Stimulated activated CD8-positive, alpha-beta memory T cell treated with anti-CD3 and anti-CD28 coated beads, Interleukin-12 subunit alpha, Interleukin-12 subunit beta, amount 100 ng/mL, for 1 hour (primary cell): ENCODE data around the gene TMEM33.
"Not testable (repeated sequence)": the region's sequence is repeated elsewhere in the genome, so short reads cannot be mapped to it uniquely, and the experiment has no call there.

Experiments
- DNase-seq: peaks from one replicate; pipeline ENCODE4 v3.0.0-alpha.2; 2020; ENCODE audit warnings: low read depth

Gene TMEM33, protein sequence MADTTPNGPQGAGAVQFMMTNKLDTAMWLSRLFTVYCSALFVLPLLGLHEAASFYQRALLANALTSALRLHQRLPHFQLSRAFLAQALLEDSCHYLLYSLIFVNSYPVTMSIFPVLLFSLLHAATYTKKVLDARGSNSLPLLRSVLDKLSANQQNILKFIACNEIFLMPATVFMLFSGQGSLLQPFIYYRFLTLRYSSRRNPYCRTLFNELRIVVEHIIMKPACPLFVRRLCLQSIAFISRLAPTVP

DNA sequence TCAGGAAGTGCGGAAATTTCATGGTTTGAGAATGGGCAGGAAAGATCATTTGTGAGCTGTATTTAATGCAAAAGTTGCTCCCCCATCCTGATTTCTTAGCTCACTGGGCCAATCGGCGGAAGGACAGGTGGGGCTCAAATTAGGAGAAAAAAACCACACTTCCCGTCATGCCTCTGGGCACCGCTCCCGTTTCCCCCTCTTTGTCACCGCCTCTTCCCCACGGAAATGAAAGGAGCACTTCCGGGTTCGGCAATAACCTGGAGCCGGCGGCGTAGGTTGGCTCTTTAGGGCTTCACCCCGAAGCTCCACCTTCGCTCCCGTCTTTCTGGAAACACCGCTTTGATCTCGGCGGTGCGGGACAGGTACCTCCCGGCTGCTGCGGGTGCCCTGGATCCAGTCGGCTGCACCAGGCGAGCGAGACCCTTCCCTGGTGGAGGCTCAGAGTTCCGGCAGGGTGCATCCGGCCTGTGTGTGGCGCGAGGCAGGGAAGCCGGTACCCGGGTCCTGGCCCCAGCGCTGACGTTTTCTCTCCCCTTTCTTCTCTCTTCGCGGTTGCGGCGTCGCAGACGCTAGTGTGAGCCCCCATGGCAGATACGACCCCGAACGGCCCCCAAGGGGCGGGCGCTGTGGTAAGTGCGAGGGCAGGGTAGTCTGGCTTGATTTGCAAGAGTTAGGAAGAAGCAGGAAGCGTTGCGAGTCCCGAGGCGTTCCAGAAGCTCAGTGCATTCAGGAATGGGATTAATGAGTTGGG is at the start of gene TMEM33:
Gene TMEM33 (plus strand): TSS at position 529 of the 751 bp plus-strand sequence. CDS start 56 bp downstream, at position 585.
- peak; percentile 66 for DNase-seq

DNA sequence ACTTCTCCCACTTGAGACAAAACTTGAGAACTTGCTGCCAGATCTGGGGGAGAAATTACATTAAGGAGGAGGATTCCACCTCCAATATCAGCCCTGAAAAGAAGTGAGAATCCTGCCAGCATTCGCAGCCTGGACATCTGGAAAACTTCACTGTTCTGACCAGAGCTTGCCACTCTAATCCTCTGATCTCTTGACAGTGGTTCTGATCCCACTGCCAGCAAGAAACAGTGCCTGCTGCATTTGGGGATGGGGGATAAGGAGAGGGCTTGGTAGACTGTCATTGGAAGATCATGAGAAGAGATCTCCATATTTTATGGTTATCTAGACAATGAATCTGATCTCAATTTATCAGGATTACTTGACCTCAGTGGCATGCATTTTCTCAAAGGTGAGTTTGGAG is 49.8 kb upstream of the TMEM33 start:
- DNase-seq, result no peak

DNA sequence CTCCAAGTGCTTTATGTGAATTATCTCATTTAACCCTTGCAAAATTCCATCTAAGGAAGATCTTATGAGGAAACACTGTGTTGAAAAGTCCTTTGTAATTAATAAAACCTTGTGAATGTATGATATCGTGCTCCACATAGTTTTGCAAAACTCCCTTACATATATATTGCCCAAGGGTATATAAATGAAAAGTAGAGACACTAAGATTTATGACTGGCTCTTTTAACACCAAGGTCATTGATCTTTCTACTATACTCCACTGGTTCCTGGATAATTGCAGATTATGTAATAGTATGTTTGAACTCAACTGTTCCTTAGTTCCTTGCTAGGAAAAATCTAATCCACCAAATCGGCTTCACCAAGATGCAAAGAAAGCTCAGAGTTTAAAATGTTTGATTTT is 48.0 kb upstream of the TMEM33 start:
- no peak for DNase-seq

DNA sequence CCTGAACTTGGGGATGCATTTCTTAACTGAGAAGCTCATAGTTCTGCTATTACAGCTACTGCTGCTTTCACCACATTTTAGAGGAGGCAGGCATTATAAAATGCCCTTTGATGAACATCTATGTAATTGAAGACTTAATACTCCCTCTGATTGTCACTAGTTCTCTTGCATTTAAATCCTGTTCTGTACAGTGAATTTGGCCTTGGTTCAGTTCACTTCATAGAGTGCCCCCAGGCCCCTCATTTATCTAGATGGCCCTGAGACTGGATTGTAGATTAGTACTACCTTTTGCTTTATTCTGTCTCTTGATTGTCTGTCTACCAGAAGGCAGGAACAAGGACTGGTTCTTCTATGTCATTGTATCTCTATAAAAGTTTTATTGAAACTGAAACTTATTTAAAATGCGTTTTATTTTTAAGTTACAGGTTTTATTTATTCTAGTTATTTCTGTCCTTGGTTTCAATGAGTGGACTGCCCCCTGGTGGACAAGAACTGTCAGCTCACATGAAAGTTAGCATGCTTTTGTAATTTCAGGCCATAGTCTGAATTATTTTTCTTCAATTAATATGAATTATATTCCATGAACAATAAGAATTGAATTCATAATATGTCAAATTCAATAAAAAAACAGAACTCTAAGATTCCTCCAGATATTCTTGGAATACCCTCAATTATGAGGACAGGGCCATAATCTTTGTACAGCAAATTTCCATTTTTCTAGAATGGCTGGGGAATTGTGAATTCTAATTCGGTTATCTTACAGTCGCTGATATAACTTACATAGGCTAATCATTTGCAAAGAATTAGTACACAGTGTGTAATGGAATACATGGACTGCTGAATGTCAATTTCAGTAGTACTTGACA is 47.2 kb upstream of the TMEM33 start:
- DNase-seq, result peak; percentile 20

DNA sequence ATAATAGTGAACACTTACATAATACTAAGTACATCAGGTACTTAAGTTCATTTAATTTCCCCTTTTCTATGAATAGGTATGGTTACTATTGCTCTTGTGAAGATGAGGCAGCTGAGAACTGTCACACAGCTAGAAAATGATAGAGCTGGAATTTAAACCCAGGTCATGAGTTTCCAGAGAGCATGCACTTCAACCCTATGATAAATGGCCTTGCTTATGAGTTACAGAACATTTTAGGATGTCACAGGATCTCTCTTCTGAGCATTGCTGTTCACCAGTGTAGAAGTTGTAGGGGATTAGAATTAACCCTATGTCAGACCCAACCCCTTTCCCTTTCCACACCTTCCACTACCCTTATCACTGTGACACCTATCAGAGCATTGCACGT is 46.5 kb upstream of the TMEM33 start:
- no peak for DNase-seq

DNA sequence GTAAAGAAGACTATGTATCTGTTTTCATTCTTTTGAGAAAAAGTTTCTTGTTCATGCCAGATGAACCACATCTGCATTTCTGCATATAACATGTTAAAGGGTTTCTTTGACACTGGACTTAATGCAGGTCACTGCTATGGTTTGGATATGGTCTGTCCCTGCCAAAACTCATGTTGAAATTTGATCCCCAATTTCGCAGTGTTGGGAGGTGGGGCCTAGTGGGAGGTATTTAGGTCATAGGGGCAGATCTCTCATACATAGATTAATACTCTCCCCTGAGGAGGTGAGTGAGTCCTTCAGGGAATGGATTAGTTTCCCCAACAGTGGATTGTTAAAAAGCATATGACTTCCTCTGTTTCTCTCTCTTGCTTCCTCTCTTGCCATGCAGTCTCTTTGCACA is 45.9 kb upstream of the TMEM33 start:
- no peak for DNase-seq

DNA sequence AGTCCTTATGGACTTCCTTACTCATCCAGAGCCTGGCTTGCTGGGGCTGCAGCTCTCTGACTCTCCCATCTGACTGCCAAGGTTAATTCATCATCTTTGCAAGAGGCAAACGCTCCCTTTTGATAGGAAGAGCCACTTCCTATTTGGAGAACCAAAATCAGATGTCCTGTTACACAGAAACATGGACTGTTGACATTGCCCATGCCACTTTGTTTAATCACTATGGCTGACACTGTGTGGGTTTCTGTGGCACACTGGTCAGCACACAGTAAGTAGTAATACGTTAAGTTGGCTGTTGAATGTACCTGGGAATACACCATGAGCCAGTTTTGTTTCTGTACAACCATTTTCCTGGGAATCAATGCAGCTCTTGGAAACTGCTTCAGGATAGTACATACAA is 45.1 kb upstream of the TMEM33 start:
- no peak for DNase-seq

DNA sequence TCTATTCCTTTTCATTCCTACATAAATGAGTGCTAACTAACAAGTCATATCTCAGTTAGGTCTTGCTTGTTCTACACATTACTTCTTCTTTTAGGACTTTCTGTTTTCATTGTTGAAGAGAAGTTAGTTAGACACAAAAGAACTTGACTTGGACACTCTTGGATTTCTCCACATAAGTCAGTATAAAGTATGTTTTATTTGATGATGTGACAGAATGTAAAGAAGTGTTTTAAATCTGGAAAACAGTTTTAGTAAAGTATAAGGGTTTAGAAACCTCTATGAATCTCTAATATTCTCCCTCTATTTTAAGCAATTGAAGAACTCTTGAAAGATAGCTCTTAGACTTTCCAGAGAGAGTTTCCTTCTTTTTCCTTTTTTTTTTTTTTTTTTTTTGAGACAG is 38.6 kb upstream of the TMEM33 start:
- no peak for DNase-seq

DNA sequence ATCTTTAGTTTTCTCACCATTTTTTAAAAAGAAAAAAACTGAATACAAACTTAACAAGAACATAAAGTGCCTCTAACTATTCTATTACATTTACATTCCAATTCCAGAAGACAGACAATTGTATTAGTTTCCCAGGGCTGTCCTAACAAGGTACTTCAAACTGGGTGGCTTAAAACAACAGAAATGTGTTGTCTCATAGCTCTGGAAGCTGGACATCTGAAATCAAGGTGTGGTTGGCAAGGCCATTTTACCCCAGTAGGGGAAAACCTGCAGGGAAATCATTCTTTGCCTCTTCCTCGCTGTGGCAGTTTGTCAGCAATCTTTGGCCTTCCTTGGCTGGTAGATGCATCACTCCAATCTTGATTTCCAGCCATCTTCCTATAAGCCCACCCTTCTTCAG is 37.5 kb upstream of the TMEM33 start:
- no peak for DNase-seq

DNA sequence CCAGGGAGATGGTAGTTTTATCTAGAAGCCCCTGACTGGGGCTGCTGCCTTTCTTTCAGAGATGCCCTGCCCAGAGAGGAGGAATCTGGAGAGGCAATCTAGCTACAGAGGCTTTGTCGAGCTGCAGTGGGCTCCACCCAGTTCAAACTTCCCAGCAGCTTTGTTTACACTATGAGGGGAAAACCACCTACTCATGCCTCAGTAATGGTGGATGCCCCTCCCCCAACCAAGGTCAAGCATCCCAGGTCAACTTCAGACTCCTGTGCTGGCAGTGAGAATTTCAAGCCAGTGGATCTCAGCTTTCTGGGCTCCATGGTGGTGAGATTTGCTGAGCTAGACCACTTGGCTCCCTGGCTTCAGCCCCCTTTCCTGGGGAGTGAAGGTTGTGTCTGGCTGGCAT is 26.1 kb upstream of the TMEM33 start:
- not testable (repeated sequence) for DNase-seq

DNA sequence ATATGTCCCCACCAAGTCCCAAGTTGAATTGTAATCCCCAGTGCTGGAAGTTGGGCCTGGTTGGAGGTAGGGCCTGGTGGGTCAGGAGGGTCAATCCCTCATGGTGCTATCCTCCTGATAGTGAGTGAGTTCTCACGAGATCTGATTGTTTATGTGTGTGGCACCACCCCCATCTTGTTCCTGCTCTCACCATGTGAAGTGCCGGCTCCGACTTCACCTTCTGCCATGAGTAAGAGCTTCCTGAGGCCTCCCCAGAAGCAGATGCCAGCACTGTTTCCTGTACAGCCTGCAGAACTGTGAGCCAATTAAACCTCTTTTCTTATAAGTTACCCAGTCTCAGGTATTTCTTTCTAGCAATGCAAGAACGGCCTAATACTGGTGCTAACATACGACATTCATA is 22.7 kb upstream of the TMEM33 start:
- no peak for DNase-seq

DNA sequence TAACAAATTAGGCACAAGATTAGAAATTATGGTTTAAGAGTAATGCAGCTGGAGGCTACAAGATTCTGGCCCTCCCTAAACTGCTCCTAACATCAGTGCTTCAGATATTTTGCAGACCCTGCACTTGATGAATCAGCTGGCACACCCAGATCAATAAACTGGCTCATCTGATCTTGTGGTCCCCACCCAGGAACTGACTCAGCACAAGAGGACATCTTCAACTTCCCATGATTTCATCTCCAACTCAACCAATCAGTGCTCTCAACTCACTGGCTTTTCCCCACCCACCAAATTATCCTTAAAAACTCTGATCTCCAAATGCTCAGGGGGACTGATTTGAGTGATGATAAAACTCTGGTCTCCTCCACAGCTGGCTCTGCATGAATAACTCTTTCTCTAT is 21.7 kb upstream of the TMEM33 start:
- DNase-seq, result no peak

DNA sequence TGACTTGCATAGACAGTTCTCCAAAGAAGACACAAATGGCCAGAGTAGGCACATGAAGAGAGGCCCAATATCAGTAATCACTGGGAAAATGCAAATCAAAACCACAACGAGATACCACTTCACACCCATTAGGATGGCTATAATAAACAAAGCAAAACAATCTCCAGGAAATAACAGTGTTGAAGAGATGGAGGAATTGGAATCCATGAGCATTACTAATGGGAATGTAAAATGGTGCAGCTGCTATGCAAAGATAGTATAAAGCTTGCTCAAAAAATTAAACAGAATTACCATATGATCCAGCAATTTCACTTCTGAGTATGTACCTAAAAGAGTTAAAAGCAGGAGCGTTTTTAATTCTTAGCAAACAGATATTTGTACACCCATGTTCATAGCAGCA is 17.0 kb upstream of the TMEM33 start:
- DNase-seq, result no peak

DNA sequence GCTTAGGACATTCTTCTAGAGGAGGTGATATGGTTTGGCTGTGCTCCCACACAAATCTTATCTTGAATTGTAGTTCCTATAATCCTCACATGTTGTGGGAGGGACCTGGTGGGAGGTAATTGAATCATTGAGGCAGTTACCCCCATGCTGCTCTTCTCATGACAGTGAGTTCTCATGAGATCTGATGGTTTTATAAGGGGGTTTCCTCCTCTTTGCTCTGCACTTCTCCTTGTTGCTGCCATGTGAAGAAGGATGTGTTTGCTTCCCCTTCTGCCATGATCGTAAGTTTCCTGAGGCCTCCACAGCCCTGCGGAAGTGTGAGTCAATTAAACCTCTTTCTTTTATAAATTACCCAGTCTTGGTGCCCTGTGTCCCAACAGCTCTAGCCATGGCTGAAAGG is 14.8 kb upstream of the TMEM33 start:
- DNase-seq, result not testable (repeated sequence)

DNA sequence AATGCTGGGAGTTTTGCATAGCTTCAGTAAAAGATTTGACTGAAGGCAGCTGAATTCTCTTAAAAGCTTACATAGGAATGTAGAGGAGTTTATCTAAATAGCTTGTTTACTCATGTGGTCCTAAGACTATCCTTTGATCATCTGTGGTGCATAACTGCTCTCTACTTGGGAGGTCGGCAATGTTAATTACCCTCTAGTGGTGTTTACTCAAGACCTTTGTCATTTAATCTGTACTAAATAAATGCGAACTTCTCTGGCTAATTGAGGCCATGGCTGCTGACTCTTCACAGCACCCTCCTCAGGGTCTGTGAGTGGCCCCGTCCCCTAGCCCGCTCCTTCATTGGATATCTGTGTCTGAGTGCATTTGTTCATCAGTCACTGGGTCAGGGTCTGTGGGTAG is 13.8 kb upstream of the TMEM33 start:
- no peak for DNase-seq

DNA sequence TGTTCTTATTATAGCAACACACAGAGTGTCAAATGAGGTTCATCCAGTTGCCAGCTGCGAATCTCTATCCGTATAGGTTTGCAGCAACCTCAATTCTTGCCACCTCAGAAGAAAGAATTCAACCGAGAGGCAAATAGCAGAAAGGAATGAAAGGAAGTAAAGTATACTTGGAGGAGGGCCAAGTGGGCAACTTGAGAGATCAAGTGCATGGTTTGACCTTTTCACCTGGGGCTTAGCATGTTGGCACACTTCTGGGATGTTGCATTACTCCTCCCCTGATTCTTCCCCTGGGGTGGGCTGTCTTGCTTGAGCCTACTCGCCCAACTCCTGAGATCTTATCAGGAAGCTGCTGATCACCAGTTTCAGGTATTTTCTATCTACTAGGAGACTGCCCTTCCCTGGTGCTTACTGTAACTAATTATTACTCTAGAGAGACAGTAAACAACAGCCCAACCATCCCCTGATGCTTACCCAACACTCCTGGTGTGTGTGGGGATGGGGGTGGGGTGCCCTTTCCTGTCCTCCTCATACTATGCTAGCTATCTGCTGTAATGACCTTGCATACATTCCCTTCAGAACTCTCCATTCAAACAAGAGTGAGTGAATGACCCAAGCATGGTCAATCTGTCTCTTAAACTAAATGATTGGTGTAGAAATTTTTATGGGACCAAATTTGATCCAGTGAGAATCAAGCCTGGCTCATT is 7.3 kb upstream of the TMEM33 start:
- DNase-seq, result no peak

DNA sequence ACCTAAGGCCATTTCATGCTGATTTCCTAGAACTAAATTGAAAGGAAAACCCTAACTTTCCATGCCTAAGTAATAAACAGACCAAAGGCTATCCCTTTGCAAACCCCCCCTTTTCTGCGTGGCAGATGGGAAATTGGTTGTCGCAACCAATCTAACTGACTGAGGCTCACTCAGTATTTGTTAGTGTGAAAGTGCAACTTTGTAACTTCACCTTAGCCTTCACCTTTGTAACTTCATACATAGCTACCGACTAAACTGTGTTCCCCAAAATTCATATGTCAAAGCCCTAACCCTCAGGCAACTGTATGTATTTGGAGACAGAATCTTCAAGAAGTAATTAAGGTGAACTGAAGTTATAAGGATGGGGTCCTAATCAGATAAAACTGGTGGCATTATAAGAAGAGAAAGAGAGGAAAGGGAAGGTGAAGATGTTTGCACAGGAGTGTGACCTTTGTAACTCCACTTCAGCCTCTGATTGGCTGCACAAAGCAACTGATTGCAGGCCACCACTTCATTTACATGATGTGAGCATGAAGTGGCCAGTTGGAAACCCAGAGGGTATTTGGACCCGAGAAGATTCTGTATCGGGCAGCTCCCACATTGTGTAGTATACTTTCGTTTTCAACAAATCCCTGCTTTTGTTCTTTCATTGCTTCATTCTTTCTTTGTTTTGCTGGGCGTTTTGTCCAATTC is 4.9 kb upstream of the TMEM33 start:
- no peak for DNase-seq

DNA sequence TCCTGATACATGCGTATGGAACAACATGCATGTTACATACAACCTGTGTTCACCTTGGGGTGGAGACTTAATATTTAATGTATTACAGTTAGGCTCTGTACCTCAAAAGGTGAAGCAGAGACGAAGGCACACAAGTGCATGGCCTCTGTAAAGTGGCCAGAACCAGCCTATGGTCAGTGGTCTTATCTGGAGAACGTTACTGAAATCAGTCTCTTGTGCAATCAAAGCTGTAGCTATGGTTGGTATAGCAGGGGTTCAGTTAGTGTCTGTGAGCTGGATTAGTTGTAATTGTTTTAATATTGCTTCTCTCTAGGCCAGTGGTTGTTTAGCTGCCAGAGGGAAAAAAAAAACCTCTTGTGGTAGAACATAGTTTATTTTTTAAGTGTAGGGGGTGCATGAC is 2.2 kb upstream of the TMEM33 start:
- no peak for DNase-seq

DNA sequence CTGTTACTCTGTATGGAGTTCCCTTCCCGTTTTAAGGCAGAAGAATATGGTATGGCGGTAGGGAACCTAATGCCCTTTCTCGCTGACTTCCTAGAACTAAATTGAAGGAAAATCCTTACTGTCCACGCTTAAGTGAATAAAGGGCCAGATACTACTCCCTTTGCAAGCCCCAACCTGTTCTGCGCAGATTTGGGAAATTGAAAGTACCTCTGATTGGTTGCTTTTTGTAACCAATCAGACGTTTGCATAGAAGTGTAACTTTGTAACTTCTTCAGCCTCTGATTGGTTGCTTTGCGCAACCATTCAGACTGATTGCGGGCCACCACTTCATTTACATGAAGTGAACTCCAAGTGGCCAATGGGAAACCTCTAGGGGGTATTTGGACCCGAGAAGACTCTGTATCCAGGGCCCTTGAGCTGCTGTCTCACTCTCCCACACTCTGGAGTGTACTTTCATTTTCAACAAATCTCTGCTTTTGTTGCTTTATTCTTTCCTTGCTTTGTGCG is 1.2 kb upstream of the TMEM33 start:
- DNase-seq, result no peak

DNA sequence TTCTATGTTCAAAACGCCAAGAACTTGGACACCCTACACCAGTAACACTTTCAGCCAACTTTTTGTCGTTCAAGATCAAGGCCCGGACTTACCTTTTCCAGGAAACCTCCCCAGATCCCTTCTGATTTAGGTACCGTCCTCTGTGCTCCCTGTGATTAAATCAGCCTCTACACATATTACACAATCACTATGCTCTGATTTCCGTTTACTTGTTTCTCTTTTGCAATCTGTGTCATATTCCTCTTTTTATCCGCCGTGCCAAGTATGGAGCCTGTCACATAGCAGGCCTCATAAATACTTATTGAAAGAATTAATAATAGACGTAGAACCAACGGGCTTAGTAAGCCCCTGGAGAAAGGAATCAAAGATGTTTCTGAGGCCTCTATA is 722 bp upstream of the TMEM33 start:
- DNase-seq, result no peak

DNA sequence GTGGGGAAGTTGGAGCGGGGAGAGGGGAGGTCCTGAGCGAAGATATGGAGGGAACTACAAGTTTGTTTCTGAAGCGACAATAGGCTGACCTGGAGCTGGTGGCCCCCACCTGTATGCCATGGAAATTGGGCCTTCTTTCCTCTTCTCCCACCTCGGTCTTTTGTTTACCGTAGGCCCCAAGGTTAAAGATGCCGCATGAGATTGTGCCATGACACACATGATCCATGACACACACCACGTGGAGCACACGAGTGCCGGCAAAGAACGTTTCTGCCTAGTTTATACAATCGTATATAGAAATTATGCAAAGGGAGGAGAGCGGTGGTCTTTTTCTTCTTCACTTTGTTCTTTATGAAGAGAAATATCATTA is 408 bp downstream of the TMEM33 start:
- no peak for DNase-seq
